Pancreas (tissue), 10 donors: ENCODE data around the gene FHOD3. TPM values are rescaled to one million over a fixed set of nuclear protein-coding genes. Genes with fewer than 3 reads are reported as not detected.

Source experiments
- ATAC-seq, 4 donors: fragments of 200-7000 bp; cut with Tn5 transposase; one replicate each; pipeline versions ENCODE4 v1.8.0 to v1.9.1; 2020; ENCODE audit warnings: mild to moderate bottlenecking in 4 of 4, moderate library complexity in 4 of 4
- DNase-seq, 6 donors: peaks; one replicate each; pipeline ENCODE4 v3.0.0-alpha.2; 2020
- FAIRE-seq: peaks from 2 replicates; lab custom pipeline; 2012; peaks lifted over from hg19 to GRCh38; lab: Jason Lieb, UNC
- H3K27ac ChIP-seq, 4 donors: fragments of 200-600 bp; sonication (generic); 1 replicate in 3 of 4; 2 replicates in 1 of 4; pipeline versions ENCODE4 v1.5.0 to v1.8.0; 2020
- H3K27me3 ChIP-seq, 4 donors: fragments of 200-600 bp; one replicate each; pipeline ENCODE4 v1.8.0; 2021
- H3K36me3 ChIP-seq, 3 donors: fragments of 200-600 bp; sonication (generic) in 1 of 3; one replicate each; pipeline versions ENCODE4 v1.5.0 to v1.8.0; 2020 to 2021
- H3K4me1 ChIP-seq, 3 donors: fragments of 200-600 bp; one replicate each; pipeline ENCODE4 v1.8.0; 2021
- H3K4me3 ChIP-seq, 4 donors: fragments of 200-600 bp; sonication (generic) in 2 of 4; one replicate each; pipeline versions ENCODE4 v1.5.0 to v1.8.0; 2020 to 2021
- H3K9me3 ChIP-seq, 4 donors: fragments of 200-600 bp; one replicate each; pipeline ENCODE4 v1.8.0; 2021
- WGBS, 2 donors: extraction: QIAGEN DNeasy Blood & Tissue Kit; methylation state at CpG; one replicate each; pipeline ENCODE4 v1.1.7; 2013; 5-methylcytosine and 5-hydroxymethylcytosine counted together
- intact Hi-C, 3 donors: fragments of 100-400 bp; cut with DNase I; formaldehyde crosslinking; loops; one replicate each; pipeline versions ENCODE4 v1.11.1 to v1.14.2; 2022
- polyA plus RNA-seq, 2 donors: library from polyadenylated mRNA; stranded (reverse); fragments of 200-250 nt; gene quantifications; one replicate each; pipeline ENCODE4 v1.2.3, GENCODE V29; 2013
- total RNA-seq, 6 donors: library from RNA; stranded (reverse); fragmentation: NEBNext Ultra II Directional in 4 of 6; extraction: Animal tissue kit (Norgen Biotek cat#: 25700) in 4 of 6; gene quantifications; one replicate each; pipeline versions ENCODE4 v1.2.1 to v1.2.4, GENCODE V29; 2021 to 2023
- TF ChIP-seq, protein P1 (sequence below), 4 donors: fragments of 200-600 bp; sonication (generic) in 3 of 4; IDR thresholded peaks; one replicate each; pipeline versions ENCODE4 v1.5.0 to v1.8.0; 2021; ENCODE audit warnings: antibody characterized with exemption in 4 of 4
- donor health status: healthy with polysubstance abuse.
- donor health status: DM: no; HTN: no; CAD: no; lungs with moderate emphysema.
- donor health status: DM: no; HTN: no; CAD: no.
- donor health status: control.
- donor health status: control.
- donor health status: Bipolar disorder and iron deficiency.
- donor health status: DM: yes; HTN: yes; CAD: no.
- donor health status: DM: no; HTN: no; CAD: no.
- donor health status: DM: no; HTN: no; CAD: no.
- donor health status: DM: yes; HTN: yes; CAD: no.

FHOD3 gene
- total and polyA plus RNA-seq, 8 donors, result 0.25 to 4.3 (median 1.2) TPM

DNA sequence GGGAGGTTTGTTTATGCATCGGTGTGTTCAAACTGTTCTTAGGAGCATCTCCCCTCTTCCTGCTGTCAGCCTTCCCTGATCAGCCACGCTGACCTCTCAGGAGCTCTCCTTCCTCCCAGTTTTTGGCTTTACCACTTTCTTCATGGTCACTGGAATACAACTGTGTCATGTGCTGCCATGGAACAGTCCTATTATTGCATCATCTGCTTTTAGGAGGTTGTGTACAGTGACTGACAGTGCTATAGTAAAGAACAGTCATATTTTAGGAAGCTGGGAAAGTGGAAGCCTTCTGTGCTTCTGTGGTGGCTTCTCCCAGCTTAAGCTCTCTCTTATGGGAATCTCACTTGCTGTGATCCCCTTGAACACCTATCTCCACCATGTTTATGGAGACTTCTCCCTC is 365.8 kb downstream of the FHOD3 start:
- H3K4me3 ChIP-seq, result no peak overlapping the region
- intact Hi-C loops, result no loop called here
- DNase-seq, result no peak
- TF ChIP-seq, protein P1, sequence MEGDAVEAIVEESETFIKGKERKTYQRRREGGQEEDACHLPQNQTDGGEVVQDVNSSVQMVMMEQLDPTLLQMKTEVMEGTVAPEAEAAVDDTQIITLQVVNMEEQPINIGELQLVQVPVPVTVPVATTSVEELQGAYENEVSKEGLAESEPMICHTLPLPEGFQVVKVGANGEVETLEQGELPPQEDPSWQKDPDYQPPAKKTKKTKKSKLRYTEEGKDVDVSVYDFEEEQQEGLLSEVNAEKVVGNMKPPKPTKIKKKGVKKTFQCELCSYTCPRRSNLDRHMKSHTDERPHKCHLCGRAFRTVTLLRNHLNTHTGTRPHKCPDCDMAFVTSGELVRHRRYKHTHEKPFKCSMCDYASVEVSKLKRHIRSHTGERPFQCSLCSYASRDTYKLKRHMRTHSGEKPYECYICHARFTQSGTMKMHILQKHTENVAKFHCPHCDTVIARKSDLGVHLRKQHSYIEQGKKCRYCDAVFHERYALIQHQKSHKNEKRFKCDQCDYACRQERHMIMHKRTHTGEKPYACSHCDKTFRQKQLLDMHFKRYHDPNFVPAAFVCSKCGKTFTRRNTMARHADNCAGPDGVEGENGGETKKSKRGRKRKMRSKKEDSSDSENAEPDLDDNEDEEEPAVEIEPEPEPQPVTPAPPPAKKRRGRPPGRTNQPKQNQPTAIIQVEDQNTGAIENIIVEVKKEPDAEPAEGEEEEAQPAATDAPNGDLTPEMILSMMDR (IDR thresholded peaks at IDR 0.05), result no peak
- no peaks in the 10 kb centered on the region for H3K27me3 ChIP-seq
- H3K4me1 ChIP-seq, result no peaks in the 10 kb centered on the region
- no peaks in the 10 kb centered on the region for H3K9me3 ChIP-seq
- no peak overlapping the region for H3K27ac ChIP-seq
- no peak for FAIRE-seq
- 88% methylated on average over 2 of the region's 2 CpGs for WGBS, 2 donors
- H3K36me3 ChIP-seq, result no peaks in the 10 kb centered on the region
- ATAC-seq, result no peak

DNA sequence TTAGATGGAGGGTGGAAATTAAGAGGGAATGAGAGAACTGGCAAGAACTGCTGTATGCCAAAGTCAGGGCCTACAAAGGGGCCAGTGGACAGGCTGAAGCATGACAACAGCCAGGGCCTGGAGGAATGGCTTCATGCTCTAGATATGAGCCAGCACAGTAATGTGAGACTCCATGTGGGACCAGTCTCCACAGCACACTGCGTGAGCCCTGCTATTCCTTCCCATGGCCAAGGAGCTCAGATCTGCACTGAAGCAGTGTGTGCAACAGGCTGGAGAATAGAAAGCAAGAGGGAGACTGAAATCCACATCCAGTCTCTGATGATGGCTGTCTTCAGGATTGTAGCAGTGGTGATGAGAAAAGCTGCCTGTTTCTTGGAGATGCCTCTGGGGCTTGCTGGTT is 368.4 kb downstream of the FHOD3 start:
- intact Hi-C loops, result no loop called here
- H3K9me3 ChIP-seq, result no peaks in the 10 kb centered on the region
- no peaks in the 10 kb centered on the region for H3K4me1 ChIP-seq
- H3K27ac ChIP-seq, result no peak overlapping the region
- FAIRE-seq, result no peak
- 95 to 96% methylated on average over 1 of the region's 1 CpG for WGBS, 2 donors
- DNase-seq, result no peak
- TF ChIP-seq, protein P1 (IDR thresholded peaks at IDR 0.05), result no peak
- H3K36me3 ChIP-seq, result no peaks in the 10 kb centered on the region
- no peaks in the 10 kb centered on the region for H3K27me3 ChIP-seq
- ATAC-seq, result no peak
- no peak overlapping the region for H3K4me3 ChIP-seq

DNA sequence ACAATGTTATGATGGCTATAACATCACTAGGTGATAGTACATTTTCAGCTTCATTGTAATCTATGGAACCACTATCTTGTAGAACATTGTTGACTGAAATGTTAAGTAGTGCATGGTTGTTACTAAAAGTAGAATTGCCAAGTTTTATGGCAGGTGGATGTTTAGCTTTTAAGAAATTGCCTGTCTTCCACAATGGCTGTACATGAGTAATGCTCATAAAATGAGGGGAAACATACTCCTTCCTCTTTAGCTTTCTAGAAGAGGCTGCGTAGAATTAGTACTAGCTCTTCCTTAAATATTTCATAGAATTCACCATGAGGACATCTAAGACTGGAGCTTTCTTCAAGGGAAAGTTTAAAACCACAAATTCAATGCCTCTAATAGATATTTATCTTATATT is 370.3 kb downstream of the FHOD3 start:
- H3K27me3 ChIP-seq, result no peaks in the 10 kb centered on the region
- no peaks in the 10 kb centered on the region for H3K9me3 ChIP-seq
- 93 to 100% methylated on average over 1 of the region's 1 CpG for WGBS, 2 donors
- intact Hi-C loops, result no loop called here
- H3K4me3 ChIP-seq, result no peak overlapping the region
- TF ChIP-seq, protein P1 (IDR thresholded peaks at IDR 0.05), result no peak
- no peak overlapping the region for H3K27ac ChIP-seq
- no peaks in the 10 kb centered on the region for H3K36me3 ChIP-seq
- ATAC-seq (no peak), FAIRE-seq (no peak), DNase-seq (no peak)
- H3K4me1 ChIP-seq, result no peaks in the 10 kb centered on the region

DNA sequence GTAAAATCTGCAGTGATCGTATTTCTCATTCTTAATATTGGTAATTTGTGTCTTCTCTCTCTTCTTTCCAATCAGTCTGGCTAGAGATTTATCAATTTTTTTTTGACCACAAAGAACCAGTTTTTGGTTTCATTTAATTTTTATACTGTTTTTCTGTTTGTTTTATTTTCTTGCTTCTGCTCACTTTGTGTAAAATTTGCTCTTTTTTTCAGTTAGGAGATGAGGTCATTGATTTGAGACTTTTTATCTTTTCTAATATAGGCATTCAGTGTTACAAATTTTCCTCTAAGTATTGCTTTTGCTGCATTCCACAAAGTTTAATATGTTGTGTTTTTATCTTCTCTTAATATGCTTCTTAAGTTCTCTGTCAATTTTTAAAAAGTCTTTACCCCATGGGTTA is 370.8 kb downstream of the FHOD3 start:
- Histone ChIP-seq H3K4me3 (no peak overlapping the region), H3K9me3 (no peaks in the 10 kb centered on the region), H3K27me3 (no peaks in the 10 kb centered on the region), H3K4me1 (no peaks in the 10 kb centered on the region), H3K36me3 (no peaks in the 10 kb centered on the region), H3K27ac (no peak overlapping the region)
- intact Hi-C loops, result no loop called here
- WGBS, 2 donors, result 97 to 98% methylated on average over 1 of the region's 1 CpG
- FAIRE-seq (no peak), DNase-seq (no peak), ATAC-seq (no peak)
- TF ChIP-seq, protein P1 (IDR thresholded peaks at IDR 0.05), result no peak

DNA sequence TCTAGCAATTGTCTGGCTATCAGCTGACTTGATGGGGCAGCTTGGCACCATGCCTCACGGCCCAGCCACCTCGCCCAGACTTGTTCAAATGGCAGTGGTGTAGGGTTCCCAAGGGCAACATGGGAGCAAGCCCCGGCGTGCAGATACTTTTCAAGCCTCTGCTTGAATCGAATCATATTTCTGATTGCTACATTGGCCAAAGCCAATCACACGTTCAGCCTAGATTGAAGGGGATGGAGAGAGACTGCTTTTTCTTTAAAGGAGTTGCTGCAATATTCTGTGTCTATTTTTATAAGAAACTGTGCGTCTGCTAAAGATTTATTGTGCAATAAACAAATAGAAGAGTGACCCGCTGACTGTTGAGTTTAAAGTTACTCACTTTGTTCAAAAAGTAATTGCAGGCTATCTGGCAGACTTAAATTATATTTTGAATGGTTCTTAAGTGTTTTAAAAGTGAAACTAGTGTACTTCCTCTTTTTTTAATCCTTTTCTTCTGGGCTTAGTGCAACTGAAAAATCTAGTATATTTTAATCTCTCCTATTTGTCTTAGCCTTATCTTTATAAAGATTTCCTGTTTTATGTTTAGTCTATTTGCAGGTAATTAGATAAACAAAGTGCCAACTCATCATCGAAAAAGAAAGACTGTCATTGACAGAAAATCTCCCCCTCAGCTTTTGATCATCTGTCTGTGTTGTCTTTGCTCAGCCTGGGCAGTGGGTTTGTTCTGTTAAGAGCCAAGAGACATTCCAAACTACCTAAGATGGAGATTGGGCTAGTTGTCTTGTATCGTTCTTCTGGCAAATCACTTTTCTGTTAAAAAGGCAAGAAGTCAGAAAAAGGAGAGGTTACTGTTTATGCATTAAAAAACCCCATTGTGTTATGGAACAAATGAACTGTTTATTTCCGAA is 375.2 kb downstream of the FHOD3 start:
- no peaks in the 10 kb centered on the region for H3K27me3 ChIP-seq
- intact Hi-C loops, result no loop called here
- no peak overlapping the region for H3K27ac ChIP-seq
- no peaks in the 10 kb centered on the region for H3K9me3 ChIP-seq
- H3K4me3 ChIP-seq, result no peak overlapping the region
- 39 to 46% methylated on average over 11 of the region's 11 CpGs for WGBS, 2 donors
- H3K4me1 ChIP-seq, result no peaks in the 10 kb centered on the region
- TF ChIP-seq, protein P1 (IDR thresholded peaks at IDR 0.05), result no peak
- DNase-seq, result no peak
- no peak for FAIRE-seq
- peak in 2 of 4 donors; percentile 31 to 63 for ATAC-seq
- H3K36me3 ChIP-seq, result no peaks in the 10 kb centered on the region
